ENCODE measurements around the gene NRXN3.

DNA sequence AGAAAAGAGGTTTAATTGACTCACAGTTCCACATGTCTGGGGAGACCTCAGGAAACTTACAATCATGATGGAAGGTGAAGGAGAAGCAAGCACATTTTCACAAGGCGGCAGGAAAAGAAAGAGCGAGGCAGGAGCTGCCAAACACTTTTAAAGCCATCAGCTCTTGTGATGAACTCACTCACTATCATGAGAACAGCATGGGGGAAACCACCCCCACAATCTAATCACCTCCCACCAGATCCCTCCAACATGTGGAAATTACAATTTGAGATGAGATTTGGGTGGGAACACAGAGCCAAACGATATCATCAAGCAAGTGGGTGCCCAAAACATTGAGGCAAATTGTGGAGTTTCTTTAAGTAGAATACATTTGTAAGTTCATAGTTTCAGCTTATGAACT, 1083.4 kb downstream of the NRXN3 start:
- TF ChIP-seq GATA2 (IDR thresholded peaks at IDR 0.05; ENCODE audit: low read depth, low read length) (no peak), GATA3 (IDR thresholded peaks at IDR 0.05; ENCODE audit: low read depth, low read length) (no peak)

Data from SH-SY5Y (cell line).